H9 (cell line): ENCODE results near the gene FAM200A. TPM values are rescaled to one million over a fixed set of nuclear protein-coding genes. Genes with fewer than 3 reads are reported as not detected.

Experiments used
- DNase-seq: peaks from one replicate; pipeline ENCODE4 v3.0.0-alpha.2; 2017
- H2AFZ ChIP-seq: one replicate; pipeline ENCODE4 v1.6.1; 2013; ENCODE audit warnings: mild to moderate bottlenecking, low read length, control low read depth, moderate library complexity
- H2AK5ac ChIP-seq: 2 replicates; pipeline ENCODE4 v1.6.1; 2013; ENCODE audit warnings: low read length, control low read depth, mixed read lengths; ENCODE audit not compliant: insufficient read length
- H2BK120ac ChIP-seq: one replicate; pipeline ENCODE4 v1.6.1; 2013; ENCODE audit warnings: low read depth, mild to moderate bottlenecking, low read length, control low read depth, inconsistent platforms; ENCODE audit not compliant: poor library complexity, severe bottlenecking
- H2BK12ac ChIP-seq: 2 replicates; pipeline ENCODE4 v1.6.1; 2013; ENCODE audit warnings: low read length, control low read depth, mixed read lengths, low read depth; ENCODE audit not compliant: insufficient read length
- H2BK15ac ChIP-seq: 2 replicates; pipeline ENCODE4 v1.6.1; 2013; ENCODE audit warnings: low read depth, low read length, control low read depth
- H2BK20ac ChIP-seq: one replicate; pipeline ENCODE4 v1.6.1; 2013; ENCODE audit warnings: low read depth, mild to moderate bottlenecking, low read length, control low read depth, inconsistent platforms; ENCODE audit not compliant: poor library complexity, severe bottlenecking
- H2BK5ac ChIP-seq: 2 replicates; pipeline ENCODE4 v1.6.1; 2013; ENCODE audit warnings: low read length, control low read depth, mixed read lengths; ENCODE audit not compliant: insufficient read length
- H3K14ac ChIP-seq: 2 replicates; pipeline ENCODE4 v1.6.1; 2013; ENCODE audit warnings: low read length, control low read depth; ENCODE audit not compliant: insufficient read depth
- H3K18ac ChIP-seq: 2 replicates; pipeline ENCODE4 v1.6.1; 2013; ENCODE audit warnings: low read depth, mild to moderate bottlenecking, mixed read lengths, low read length, control low read depth; ENCODE audit not compliant: insufficient read length
- H3K23ac ChIP-seq: 2 replicates; pipeline ENCODE4 v1.6.1; 2013; ENCODE audit warnings: low read length, control low read depth, mixed read lengths, low read depth; ENCODE audit not compliant: insufficient read length
- H3K23me2 ChIP-seq: 2 replicates; pipeline ENCODE4 v1.6.1; 2013; ENCODE audit warnings: low read depth, mild to moderate bottlenecking, mixed read lengths, low read length, control low read depth; ENCODE audit not compliant: insufficient read length, poor library complexity, severe bottlenecking
- H3K27ac ChIP-seq: 2 replicates; pipeline ENCODE4 v1.5.1; 2013; ENCODE audit warnings: low read length, control low read depth, mixed read lengths, low read depth; ENCODE audit not compliant: insufficient read length
- H3K27me3 ChIP-seq: 2 replicates; pipeline ENCODE4 v1.6.1; 2013; ENCODE audit warnings: low read length, control low read depth, inconsistent platforms; ENCODE audit not compliant: insufficient read depth
- H3K4ac ChIP-seq: 2 replicates; pipeline ENCODE4 v1.6.1; 2013; ENCODE audit warnings: low read depth, mild to moderate bottlenecking, control low read depth, inconsistent platforms, low read length, moderate library complexity
- H3K4me1 ChIP-seq: 2 replicates; pipeline ENCODE4 v1.6.1; 2013; ENCODE audit warnings: low read length, control low read depth, inconsistent platforms; ENCODE audit not compliant: insufficient read depth
- H3K4me2 ChIP-seq: 2 replicates; pipeline ENCODE4 v1.6.1; 2013; ENCODE audit warnings: low read length, control low read depth, mixed read lengths; ENCODE audit not compliant: insufficient read length, insufficient read depth
- H3K56ac ChIP-seq: 2 replicates; pipeline ENCODE4 v1.6.1; 2013; ENCODE audit warnings: low read depth, mild to moderate bottlenecking, mixed read lengths, low read length, control low read depth; ENCODE audit not compliant: insufficient read length
- H3K79me1 ChIP-seq: 2 replicates; pipeline ENCODE4 v1.6.1; 2013; ENCODE audit warnings: low read depth, mild to moderate bottlenecking, moderate library complexity, low read length, control low read depth, inconsistent platforms; ENCODE audit not compliant: insufficient read depth, poor library complexity, severe bottlenecking
- H3K79me2 ChIP-seq: 2 replicates; pipeline ENCODE4 v1.6.1; 2013; ENCODE audit warnings: low read length, control low read depth, inconsistent platforms; ENCODE audit not compliant: insufficient read depth
- H3K9ac ChIP-seq: 2 replicates; pipeline ENCODE4 v1.6.1; 2013; ENCODE audit warnings: low read length, control low read depth, mixed read lengths; ENCODE audit not compliant: insufficient read length; ENCODE audit errors: extremely low read depth
- H3K9me3 ChIP-seq: one replicate; pipeline ENCODE4 v1.6.1; 2013; ENCODE audit warnings: low read depth, low read length, inconsistent platforms; ENCODE audit not compliant: control insufficient read depth
- H3T11ph ChIP-seq: one replicate; pipeline ENCODE4 v1.6.1; 2013; ENCODE audit warnings: mild to moderate bottlenecking, low read length, control low read depth, inconsistent platforms
- H4K20me1 ChIP-seq: one replicate; pipeline ENCODE4 v1.6.1; 2013; ENCODE audit not compliant: control insufficient read depth, insufficient read length, insufficient read depth
- H4K5ac ChIP-seq: 2 replicates; pipeline ENCODE4 v1.6.1; 2013; ENCODE audit warnings: low read depth, mild to moderate bottlenecking, mixed read lengths, low read length, control low read depth; ENCODE audit not compliant: insufficient read length
- H4K8ac ChIP-seq: replicated peaks from 2 replicates; pipeline ENCODE4 v1.6.1; 2013; ENCODE audit warnings: low read length, control low read depth, mixed read lengths, low read depth; ENCODE audit not compliant: insufficient read length
- H4K91ac ChIP-seq: 2 replicates; pipeline ENCODE4 v1.6.1; 2013; ENCODE audit warnings: low read depth, mild to moderate bottlenecking, moderate library complexity, mixed read lengths, low read length, control low read depth; ENCODE audit not compliant: insufficient read length
- H3K27ac Mint-ChIP-seq, 3 experiments: 2 replicates in 2 of 3; 3 replicates in 1 of 3; pipeline ENCODE4 v1.8.0; 2020 to 2021; ENCODE audit warnings: mixed read lengths in 3 of 3, mild to moderate bottlenecking in 1 of 3, moderate library complexity in 1 of 3
- H3K27me3 Mint-ChIP-seq: 2 replicates; pipeline ENCODE4 v1.8.0; 2021; ENCODE audit warnings: low read depth, mild to moderate bottlenecking, moderate library complexity, mixed read lengths
- H3K36me3 Mint-ChIP-seq, 3 experiments: 2 replicates in 2 of 3; 3 replicates in 1 of 3; pipeline ENCODE4 v1.8.0; 2020 to 2021; ENCODE audit warnings: low read depth in 3 of 3, mixed read lengths in 3 of 3; ENCODE audit not compliant: insufficient read depth in 1 of 3
- H3K4me1 Mint-ChIP-seq, 2 experiments: 2 replicates each; pipeline ENCODE4 v1.8.0; 2020; ENCODE audit warnings: mixed read lengths in 2 of 2
- H3K4me3 Mint-ChIP-seq, 2 experiments: 2 replicates in 1 of 2; 3 replicates in 1 of 2; pipeline ENCODE4 v1.8.0; 2020 to 2021; ENCODE audit warnings: mild to moderate bottlenecking in 2 of 2, mixed read lengths in 2 of 2, moderate library complexity in 1 of 2
- H3K9me3 Mint-ChIP-seq, 2 experiments: 2 replicates in 1 of 2; 3 replicates in 1 of 2; pipeline ENCODE4 v1.8.0; 2020; ENCODE audit warnings: mild to moderate bottlenecking in 2 of 2, mixed read lengths in 2 of 2, moderate library complexity in 1 of 2
- CTCF ChIP-seq: fragments of 200-600 bp; sonication (generic); conservative IDR thresholded peaks from 3 replicates; pipeline ENCODE4 v1.8.0; 2021; ENCODE audit warnings: antibody characterized with exemption, mild to moderate bottlenecking
- WGBS: extraction: QIAGEN DNeasy Blood & Tissue Kit; methylation state at CpG from one replicate; pipeline ENCODE4 v1.1.7; 2013; ENCODE audit warnings: missing lambda C conversion rate, low lambda C conversion rate, mixed read lengths; ENCODE audit not compliant: insufficient read length; ENCODE audit errors: extremely low coverage; 5-methylcytosine and 5-hydroxymethylcytosine counted together
- total RNA-seq: library from RNA; stranded (reverse); gene quantifications from 2 replicates; pipeline ENCODE4 v1.2.1, GENCODE V29; 2021

The FAM200A gene
- total RNA-seq, 1 experiment from 2014 or later: 7.8 TPM

- no peak overlapping the region for H3K23ac ChIP-seq
- no peak overlapping the region for H3K4ac ChIP-seq
- H4K5ac ChIP-seq: no peak overlapping the region
- no CpG with 5 or more reads among the region's 34 CpGs for WGBS
- no peak overlapping the region for H3K56ac ChIP-seq
- peaks cover 11% of the 10 kb centered on the region for H3K9me3 ChIP-seq
- no peak overlapping the region for H3K27ac Mint-ChIP-seq
- no peaks in the 10 kb centered on the region for H3K23me2 ChIP-seq
- no peak overlapping the region for H2BK5ac ChIP-seq
- no peak overlapping the region for H3K9ac ChIP-seq
- no peak for DNase-seq
- H3K36me3 Mint-ChIP-seq: peaks cover 41 to 55% (median 49%) of the 10 kb centered on the region in 3 experiments
- no peak overlapping the region for H2BK120ac ChIP-seq
- no peak overlapping the region for H2BK12ac ChIP-seq
- H3K4me2 ChIP-seq: no peak overlapping the region
- no peak overlapping the region; a peak in 1 of 5 replicates for H3K4me3 Mint-ChIP-seq
- no peak overlapping the region for H2AK5ac ChIP-seq
- H4K8ac ChIP-seq: no peak overlapping the region
- H3K27me3 Mint-ChIP-seq: peaks cover 11% of the 10 kb centered on the region
- no peak overlapping the region for H2AFZ ChIP-seq
- no peak overlapping the region for H3T11ph ChIP-seq
- H3K4me1 ChIP-seq: no peaks in the 10 kb centered on the region
- H2BK15ac ChIP-seq: no peak overlapping the region
- no peaks in the 10 kb centered on the region for H3K79me1 ChIP-seq
- H3K9me3 Mint-ChIP-seq: peaks cover 71 to 81% of the 10 kb centered on the region in 2 experiments
- no peak for TF ChIP-seq CTCF
- H3K14ac ChIP-seq: no peak overlapping the region
- no peaks in the 10 kb centered on the region for H3K79me2 ChIP-seq
- H4K20me1 ChIP-seq: no peaks in the 10 kb centered on the region
- no peak overlapping the region for H2BK20ac ChIP-seq
- H3K18ac ChIP-seq: no peak overlapping the region
- no peaks in the 10 kb centered on the region for H3K4me1 Mint-ChIP-seq
- no peak overlapping the region for H3K27ac ChIP-seq
- H4K91ac ChIP-seq: peak overlapping the region; percentile 13
- no peaks in the 10 kb centered on the region for H3K27me3 ChIP-seq
Observed at GRCh38 chr7:99543081-99543671, 8.7 kb downstream of the FAM200A start.
